Measurements from ENCODE around the gene APOBEC3C.

- no peak for TF ChIP-seq CTCF (conservative IDR thresholded peaks at IDR 0.05 in 1 of 2, IDR thresholded peaks at IDR 0.05 in 1 of 2; ENCODE audit: low read depth in 1 of 2, low read length in 2 of 2)
- TF ChIP-seq EZH2 (IDR thresholded peaks at IDR 0.05; ENCODE audit: low read length, missing control alignments) = no peak
Observed at GRCh38 chr22:39041908-39042307, 27.9 kb downstream of the APOBEC3C start.
